Activated CD4-positive, CD25-positive, alpha-beta regulatory T cell treated with anti-CD3 and anti-CD28 coated beads, Interleukin-2, amount 50 U/mL, for 24 hours (primary cell): ENCODE data around the gene SPOCK2.

Experiments
- ATAC-seq, 2 donors: fragments of 150-1000 bp; cut with Tn5 transposase; one replicate each; pipeline ENCODE4 v1.10.0; 2021; ENCODE audit warnings: mild to moderate bottlenecking in 1 of 2, moderate library complexity in 1 of 2

SPOCK2 gene

DNA sequence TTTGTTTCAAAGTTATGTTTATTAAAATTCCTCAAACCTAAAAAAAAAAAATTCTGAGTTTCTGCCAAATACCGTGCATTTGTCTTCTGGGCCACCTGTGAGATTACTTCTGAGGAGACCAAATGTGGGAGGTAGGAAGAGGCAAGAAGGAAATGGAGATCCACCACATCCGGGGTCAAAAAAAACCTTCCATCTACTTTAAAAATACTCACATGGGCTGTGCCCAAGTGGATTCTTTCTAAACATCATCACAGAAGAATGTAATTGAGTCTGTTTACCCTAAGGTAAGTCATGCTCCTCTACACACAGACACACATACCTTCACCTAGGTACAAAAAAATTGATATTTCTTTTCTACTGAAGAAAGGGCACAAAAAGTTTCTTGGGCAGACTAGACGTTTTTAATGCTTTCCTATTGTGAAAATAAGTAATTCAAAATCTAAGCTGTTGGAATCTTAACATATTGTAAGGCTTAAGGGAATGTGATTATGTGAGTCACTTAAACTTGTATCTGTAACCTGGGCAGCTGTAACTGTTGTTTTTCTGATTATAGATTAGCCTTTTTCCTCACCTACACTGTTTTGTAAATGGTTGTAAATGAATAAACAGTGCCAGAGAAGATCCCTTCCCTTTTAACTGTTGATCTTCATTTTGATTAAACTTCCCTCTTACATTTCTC is 19.1 kb upstream of the SPOCK2 start:
- ATAC-seq = peak; percentile 30 to 39

- no peak for ATAC-seq
These were observed 18.5 kb upstream of the SPOCK2 start for GRCh38 chr10:72106896-72107295.

GRCh38 chr10:72106154-72106849 is 18.0 kb upstream of the SPOCK2 start:
- no peak for ATAC-seq

DNA sequence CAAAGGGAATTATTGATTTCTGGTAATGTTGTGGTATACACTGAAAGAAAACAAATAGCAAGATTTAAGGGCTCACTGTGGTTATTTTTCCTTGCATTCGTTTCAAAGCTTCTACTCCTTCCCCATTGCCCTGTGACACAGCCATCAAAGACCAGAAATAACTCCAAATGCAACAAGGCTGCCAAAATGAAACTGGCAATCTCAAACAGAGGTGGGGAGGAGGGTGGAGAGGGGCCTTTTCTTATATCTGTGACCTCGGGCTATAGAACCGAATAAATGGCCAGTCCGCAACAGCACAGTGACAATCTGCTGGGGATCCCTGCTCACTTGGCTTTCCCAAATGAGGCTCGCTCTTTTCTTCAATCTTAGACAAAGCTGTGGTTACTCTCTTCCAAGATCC is 17.4 kb upstream of the SPOCK2 start:
- no peak for ATAC-seq

DNA sequence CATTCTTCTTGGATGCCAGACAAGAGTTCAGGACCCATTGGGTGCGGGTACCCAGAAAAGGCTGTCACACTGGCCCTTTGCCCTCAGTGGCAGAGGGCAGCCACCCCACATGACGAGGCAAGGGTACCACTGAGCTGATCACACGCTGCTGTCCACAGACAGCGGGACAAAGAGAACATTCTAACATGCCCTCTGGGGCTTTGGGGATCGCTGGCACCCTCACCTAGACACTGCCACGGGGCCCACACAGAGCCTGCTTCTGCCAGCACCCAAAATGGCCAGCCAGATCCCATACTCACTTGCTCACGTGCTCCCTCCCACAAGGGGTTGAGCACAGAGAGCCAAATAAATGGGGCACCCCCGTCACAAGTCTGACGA is 16.7 kb upstream of the SPOCK2 start:
- ATAC-seq = no peak

DNA sequence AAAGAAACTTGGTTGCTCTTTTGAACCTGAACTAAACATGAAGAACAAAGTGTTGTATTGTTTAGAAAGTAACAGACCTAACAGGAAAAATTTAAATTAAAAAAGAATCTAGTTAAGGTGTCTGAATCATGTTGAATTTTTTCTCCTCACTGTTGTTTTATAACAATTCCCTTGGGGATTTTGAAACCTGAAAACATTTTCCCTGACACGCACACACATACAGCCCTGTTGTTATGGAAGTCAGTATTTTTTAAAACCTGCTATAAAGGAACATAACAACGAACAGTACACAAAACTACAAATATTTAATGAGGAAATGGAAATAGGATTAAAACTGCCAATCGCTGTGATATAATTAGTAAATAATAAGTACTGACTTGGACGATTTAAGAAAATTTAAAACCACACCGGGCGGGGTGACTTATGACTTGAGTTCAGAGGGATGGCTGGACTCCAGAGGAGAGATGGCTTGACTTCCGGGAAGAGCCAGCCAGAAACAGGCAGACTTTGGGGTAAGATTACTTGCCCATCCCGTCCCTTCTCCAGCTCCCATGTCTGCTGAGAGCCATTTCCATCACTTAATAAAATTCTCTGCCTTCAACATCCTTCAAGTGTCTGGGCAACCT is 16.2 kb upstream of the SPOCK2 start:
- no peak for ATAC-seq

- ATAC-seq = no peak
These were observed 11.2 kb upstream of the SPOCK2 start for GRCh38 chr10:72099600-72099921.

DNA sequence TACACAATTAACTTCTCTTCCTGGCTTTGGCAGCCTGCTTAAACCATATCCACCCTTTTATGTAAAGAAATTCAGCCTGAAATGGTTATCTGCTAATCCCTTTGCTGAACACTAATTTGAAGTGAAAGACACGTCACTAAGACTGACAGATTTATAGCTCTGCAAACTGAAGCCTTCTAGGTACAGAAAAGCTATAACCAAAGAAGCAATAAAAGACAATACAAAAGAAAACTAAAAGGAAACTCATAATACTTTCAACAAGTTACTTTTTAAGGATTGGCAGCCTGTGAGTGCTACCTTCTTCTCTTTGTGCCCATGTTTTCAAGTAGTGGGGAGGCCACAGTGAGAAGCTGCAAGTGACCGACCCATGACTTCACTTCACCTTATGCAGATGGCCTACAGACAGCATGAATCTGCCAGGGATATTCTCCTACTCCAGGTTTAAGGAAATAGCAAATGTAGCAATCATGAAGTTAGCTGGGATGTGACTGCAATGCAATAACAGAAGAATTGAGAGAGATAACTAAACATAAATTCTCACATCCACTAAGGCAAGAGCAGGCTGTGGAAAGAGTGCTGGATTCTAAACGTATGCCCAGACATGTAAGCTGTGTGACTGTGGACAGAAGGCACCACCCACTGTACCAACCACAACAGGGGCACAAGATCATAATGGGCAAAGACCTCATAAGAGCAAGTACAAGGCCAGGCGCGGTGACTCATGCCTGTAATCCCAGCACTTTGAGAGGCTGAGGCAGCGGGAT is 10.7 kb upstream of the SPOCK2 start:
- no peak for ATAC-seq

DNA sequence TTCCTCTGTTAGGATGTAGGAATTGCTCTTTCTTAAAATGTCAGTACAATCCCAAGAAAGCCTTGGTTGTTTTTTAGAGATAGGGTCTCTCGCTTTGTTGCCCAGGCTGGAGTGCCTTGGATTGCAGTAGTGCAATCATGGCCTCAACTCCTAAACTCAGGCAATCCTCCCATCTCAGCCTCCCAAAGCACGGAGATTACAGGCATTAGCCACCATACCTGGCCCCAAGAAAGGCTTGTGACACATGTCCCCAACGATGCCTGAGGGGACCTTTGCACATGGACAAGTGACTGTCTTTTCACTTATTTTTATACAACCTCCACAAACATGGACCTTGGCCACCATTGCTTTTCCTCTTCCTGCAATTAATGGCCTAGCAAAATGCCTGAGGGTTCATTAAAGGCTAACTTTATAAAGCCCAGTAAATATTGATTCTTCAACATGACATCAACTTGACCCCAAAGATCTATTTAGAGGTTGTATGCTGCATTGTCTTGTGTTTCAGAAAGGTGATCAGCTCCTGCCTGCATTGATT is 10.0 kb upstream of the SPOCK2 start:
- no peak for ATAC-seq

GRCh38 chr10:72097448-72098300 is 9.3 kb upstream of the SPOCK2 start:
- ATAC-seq = peak; percentile 77 to 84

DNA sequence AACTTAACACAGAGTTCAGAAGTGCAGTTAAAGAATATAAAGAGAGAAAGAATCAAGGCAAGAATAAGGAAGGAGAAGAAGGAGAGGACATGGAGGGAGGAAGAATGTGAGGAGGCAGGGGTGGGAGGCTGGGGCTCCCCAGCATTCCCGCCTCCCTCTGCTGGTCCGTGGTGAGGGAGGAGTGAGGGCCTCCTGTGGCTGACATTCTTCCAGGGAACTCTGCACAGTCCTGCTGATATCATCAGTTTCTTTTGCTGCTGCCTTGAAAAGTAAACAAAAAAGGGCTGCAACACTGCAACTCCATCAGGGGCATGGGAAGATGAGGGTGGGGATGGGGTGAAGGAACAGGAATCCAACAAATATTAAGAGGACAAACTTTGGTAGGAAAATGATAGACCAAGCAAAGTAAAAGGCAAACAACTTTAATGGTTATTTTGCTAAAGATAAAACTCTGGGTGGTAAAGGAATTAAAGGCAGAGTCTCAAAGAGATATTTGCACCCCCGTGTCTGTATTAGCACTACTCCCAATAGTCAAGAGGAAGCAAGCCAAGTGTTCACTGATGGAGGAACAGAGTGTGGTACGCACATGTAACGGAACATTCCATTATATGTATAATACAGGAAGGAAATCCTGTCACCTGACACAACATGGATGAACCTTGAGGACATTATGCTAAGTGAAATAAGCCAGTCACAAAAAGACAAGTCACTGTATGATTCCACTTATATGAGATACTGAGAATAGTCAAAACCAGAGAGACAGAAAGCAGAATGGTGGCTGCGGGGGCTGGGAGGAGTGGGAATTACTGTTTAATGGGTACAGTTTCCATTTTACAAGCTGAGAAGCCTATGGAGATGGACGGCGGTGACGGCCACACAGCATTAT is 8.0 kb upstream of the SPOCK2 start:
- ATAC-seq = no peak

GRCh38 chr10:72095195-72095594 is 6.8 kb upstream of the SPOCK2 start:
- no peak for ATAC-seq

DNA sequence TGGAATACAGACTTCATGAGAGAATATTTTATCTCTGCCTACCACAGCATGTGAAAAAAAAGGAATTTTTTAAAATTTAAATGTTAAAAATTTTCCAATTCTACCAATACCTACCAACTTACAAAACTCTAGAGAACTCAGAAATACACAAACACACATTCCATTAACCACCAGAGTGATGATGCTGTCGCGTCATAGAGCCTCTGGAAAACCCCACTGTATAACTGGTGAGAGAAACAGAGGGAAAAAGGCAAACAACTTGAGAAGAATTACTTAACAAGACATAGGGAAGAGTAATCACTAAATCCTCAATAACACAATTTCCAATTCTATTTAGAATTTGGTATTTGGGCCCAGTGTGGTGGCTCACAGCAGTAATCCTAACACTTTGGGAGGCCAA is 6.2 kb upstream of the SPOCK2 start:
- ATAC-seq = no peak

- ATAC-seq = no peak
These were observed 5.1 kb upstream of the SPOCK2 start for GRCh38 chr10:72093450-72093849.

DNA sequence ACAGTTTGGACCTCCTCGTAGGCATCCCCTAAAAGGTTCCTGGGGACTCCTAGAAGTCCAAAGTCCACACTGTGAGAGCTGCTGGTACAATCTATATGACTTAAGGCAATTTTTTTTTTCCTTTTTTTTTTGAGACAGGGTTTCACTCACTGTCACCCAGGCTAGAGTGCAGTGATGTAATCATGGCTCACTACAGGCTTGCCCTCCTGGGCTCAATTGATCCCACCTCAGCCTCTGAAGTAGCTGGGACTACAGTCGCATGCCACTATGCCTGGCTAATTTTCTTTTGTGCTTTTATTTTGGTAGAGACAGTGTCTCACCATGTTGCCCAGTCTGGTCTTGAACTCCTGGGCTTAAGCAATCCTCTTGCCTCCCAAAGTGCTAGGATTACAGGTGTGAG is 4.6 kb upstream of the SPOCK2 start:
- no peak for ATAC-seq

DNA sequence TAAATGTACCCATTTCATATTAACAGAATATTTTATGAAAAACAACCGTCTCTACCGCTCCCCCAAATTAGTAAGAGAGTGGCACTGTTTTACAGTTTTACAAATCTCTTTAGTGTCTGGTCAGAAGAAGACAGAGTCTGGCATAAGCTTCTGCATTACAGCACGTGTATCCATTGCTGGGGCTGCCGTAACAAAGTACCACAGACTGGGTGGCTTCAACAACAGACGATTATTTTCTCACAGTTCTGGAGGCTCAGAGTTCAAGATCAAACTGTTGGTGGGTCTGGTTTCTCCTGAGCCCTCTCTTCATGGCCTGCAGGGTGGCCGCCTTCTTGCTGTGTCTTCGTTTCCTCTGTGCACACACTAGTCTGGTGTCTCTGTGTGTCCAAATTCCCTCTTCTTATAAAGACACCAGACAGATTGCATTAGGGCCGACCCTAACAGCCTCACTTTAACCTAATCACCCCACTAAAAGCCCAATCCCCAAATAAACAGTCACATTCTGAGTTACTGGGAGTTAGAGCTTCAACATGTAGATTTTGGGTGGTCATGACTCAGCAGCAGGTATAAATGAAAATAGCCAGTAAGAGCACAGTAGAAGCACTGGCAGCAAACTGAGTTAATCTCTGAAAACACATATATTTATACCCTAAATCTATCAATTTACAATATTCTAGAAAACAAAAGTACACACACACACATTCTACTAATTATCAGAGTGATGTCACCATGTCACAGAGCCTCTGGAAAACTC is 4.0 kb upstream of the SPOCK2 start:
- ATAC-seq = no peak

DNA sequence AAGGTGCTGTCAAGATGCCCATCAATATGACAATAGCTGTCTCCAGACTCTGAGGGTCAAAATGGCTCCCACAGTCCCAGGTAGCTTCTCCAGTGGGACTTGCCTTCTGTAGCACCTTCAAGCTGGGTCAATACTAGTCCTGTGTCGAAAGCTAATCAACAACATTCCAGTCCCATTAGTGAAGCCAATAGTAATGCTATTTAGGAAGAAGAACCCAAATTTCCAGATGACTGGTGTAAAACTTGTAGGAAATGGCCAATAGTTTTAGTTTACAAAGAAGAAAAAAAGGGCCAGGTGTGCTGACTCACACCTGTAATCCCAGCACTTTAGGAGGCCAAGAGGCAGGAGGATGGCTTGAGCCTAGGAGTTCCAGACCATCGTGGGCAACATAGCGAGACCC is 2.0 kb upstream of the SPOCK2 start:
- no peak for ATAC-seq

DNA sequence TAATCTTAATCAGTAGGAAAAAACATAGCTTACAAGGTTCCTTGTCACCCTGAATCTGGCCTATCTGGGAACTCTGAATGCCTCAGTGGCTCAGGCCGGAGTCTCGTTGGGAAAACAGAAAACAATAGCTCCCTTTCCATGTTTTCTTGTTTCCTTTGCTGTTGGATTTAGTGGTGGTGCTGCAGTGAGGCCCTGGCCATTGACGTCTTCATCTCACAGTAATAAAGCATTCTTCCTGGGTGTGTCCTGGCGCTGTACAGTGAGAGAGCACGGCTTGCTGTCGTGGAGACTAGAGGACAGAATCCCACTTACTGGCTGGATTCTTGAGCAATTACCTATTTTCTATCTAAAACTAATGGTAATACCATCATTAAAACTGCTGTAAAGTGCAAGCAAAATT is 1.3 kb upstream of the SPOCK2 start:
- ATAC-seq = no peak

DNA sequence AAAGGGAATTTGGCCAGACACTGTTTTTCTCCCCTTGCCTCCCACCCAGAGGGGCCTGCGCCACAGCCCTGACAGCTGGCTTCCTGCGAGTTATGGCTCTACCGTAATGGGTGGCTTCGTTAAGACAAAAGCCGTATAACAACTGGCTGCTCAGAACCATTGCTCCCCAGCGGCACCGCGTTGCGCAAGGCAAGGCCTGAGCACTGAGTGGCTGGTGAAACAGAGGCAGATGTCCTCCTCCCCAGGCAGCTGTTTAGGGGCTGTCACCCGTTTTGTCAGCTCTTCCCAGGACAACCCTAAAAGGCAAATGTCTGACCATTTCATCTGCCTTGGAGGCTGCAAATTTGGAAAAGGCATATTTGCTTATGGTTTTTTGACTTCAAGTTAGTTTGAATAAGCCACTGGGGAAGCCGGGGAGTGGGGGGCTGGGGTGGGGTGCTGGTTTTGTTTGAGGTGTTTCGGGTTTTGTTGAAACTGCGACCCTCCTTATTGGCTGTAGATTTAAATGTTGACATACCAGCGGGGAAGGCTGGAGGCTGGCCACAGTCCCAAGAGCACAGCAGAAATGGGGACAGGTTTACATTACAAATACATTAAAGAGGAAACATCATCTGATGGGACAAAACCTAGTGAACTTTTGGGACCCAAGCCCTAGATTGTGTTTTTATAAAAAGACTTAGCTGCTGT is 681 bp upstream of the SPOCK2 start:
- peak; percentile 42 to 49 for ATAC-seq

DNA sequence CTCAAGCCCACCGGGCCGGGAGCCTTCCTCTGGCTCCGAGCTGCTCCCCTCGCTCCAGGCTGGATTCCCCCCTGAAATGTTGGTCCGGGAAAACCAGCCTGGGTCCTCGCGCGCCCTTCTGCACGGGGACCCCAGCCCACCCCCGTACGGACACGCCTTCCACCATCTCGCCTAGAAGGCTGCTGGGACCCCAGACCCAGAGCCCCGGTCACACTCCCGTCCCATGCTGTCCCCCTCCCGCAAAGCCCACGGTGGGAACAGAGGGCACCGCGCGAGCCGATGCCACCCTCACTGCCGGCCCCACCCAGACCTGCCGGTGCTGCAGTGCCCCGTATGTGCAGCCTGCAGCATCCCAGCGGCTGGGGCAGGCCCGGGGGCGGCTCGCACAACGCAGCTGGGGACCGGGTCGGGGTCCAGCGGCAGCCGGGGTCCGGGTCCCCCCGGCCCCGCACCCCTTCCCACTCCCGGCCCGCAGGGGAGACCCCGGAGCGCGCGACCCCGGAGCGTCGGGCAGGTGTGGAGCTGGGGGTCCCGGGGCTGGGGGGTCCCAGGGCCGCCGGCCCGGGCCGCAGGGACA is 871 bp downstream of the SPOCK2 start:
- peak; percentile 32 to 40 for ATAC-seq
